Neutrophil (primary cell): Measurements from ENCODE around the gene SMIM5.
A peak's percentile ranks its signal among the peaks of the same experiment; 100 is the strongest.

ENCODE experiments used
- H3K27ac ChIP-seq: fragments of 200-600 bp; sonication (generic); 2 replicates; pipeline ENCODE4 v1.5.1; 2016; ENCODE audit warnings: mild to moderate bottlenecking, moderate library complexity
- H3K27me3 ChIP-seq: fragments of 200-600 bp; sonication (generic); 2 replicates; pipeline ENCODE4 v1.6.0; 2016; ENCODE audit warnings: mild to moderate bottlenecking
- H3K36me3 ChIP-seq: fragments of 200-600 bp; sonication (generic); 2 replicates; pipeline ENCODE4 v1.5.1; 2017
- H3K4me1 ChIP-seq, 2 experiments: fragments of 200-600 bp in 1 of 2; sonication (generic) in 1 of 2; 1 replicate in 1 of 2; 2 replicates in 1 of 2; pipeline versions ENCODE4 v1.5.1 to v1.6.1; 2013 to 2016; ENCODE audit warnings: low read depth in 1 of 2, low read length in 1 of 2, mild to moderate bottlenecking in 1 of 2, moderate library complexity in 1 of 2; ENCODE audit not compliant: control insufficient read depth in 1 of 2, insufficient read depth in 1 of 2
- H3K4me3 ChIP-seq, 2 experiments: fragments of 200-600 bp in 1 of 2; sonication (generic) in 1 of 2; 1 replicate in 1 of 2; 2 replicates in 1 of 2; pipeline ENCODE4 v1.5.1; 2013 to 2016; ENCODE audit warnings: low read depth in 1 of 2, low read length in 1 of 2, mild to moderate bottlenecking in 1 of 2, moderate library complexity in 1 of 2
- H3K9me3 ChIP-seq: fragments of 200-600 bp; sonication (generic); 2 replicates; pipeline ENCODE4 v1.5.1; 2016
- TF ChIP-seq, protein P1 (sequence below): fragments of 200-600 bp; sonication (generic); IDR thresholded peaks from 2 replicates; pipeline ENCODE4 v1.5.1; 2016; ENCODE audit warnings: antibody characterized with exemption

SMIM5 gene

GRCh38 chr17:75650874-75651273 is 17.6 kb downstream of the SMIM5 start:
- Histone ChIP-seq H3K4me3 (no peak overlapping the region), H3K36me3 (peaks cover 20% of the 10 kb centered on the region), H3K4me1 (peaks cover 40 to 42% of the 10 kb centered on the region in 2 experiments), H3K27me3 (no peaks in the 10 kb centered on the region), H3K27ac (no peak overlapping the region), H3K9me3 (no peaks in the 10 kb centered on the region)
- TF ChIP-seq, protein P1, sequence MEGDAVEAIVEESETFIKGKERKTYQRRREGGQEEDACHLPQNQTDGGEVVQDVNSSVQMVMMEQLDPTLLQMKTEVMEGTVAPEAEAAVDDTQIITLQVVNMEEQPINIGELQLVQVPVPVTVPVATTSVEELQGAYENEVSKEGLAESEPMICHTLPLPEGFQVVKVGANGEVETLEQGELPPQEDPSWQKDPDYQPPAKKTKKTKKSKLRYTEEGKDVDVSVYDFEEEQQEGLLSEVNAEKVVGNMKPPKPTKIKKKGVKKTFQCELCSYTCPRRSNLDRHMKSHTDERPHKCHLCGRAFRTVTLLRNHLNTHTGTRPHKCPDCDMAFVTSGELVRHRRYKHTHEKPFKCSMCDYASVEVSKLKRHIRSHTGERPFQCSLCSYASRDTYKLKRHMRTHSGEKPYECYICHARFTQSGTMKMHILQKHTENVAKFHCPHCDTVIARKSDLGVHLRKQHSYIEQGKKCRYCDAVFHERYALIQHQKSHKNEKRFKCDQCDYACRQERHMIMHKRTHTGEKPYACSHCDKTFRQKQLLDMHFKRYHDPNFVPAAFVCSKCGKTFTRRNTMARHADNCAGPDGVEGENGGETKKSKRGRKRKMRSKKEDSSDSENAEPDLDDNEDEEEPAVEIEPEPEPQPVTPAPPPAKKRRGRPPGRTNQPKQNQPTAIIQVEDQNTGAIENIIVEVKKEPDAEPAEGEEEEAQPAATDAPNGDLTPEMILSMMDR, result no peak

DNA sequence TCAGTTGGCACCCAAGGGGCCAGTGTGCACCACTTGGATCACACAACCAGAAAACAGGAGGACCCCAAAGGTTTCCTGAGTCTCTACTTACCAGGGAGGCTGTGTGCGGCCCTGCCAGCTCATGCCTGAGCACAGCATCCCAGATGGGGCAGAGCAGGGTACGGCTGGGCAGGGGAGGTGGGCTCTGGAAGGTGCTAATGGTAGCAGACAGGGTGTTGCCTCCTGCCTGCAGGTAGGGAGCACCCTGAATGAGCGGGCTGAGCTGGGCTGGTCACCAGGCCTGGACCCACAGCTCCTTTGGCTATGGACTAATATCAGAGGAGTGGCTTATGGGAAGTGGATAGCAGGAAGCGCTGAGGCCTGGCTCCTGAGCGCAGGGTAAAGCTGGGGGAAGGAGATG is 19.1 kb downstream of the SMIM5 start:
- no peaks in the 10 kb centered on the region for H3K9me3 ChIP-seq
- no peak overlapping the region for H3K27ac ChIP-seq
- TF ChIP-seq, protein P1, result no peak
- H3K36me3 ChIP-seq, result peaks cover 20% of the 10 kb centered on the region
- no peak overlapping the region for H3K4me3 ChIP-seq
- H3K27me3 ChIP-seq, result no peaks in the 10 kb centered on the region
- peaks cover 34 to 40% of the 10 kb centered on the region in 2 experiments for H3K4me1 ChIP-seq

GRCh38 chr17:75652934-75653549 is 19.8 kb downstream of the SMIM5 start:
- Histone ChIP-seq H3K27me3 (no peaks in the 10 kb centered on the region), H3K4me3 (no peak overlapping the region), H3K36me3 (peaks cover 22% of the 10 kb centered on the region), H3K27ac (peak overlapping the region; percentile 75), H3K4me1 (peaks cover 34 to 40% of the 10 kb centered on the region in 2 experiments), H3K9me3 (no peaks in the 10 kb centered on the region)
- TF ChIP-seq, protein P1, result peak; percentile 45

- H3K4me3 ChIP-seq, result peak overlapping the region; percentile 20 to 41
- peaks cover 33% of the 10 kb centered on the region for H3K36me3 ChIP-seq
- no peaks in the 10 kb centered on the region for H3K27me3 ChIP-seq
- no peaks in the 10 kb centered on the region for H3K9me3 ChIP-seq
- TF ChIP-seq, protein P1, result no peak
- H3K27ac ChIP-seq, result peak overlapping the region; percentile 75
- peaks cover 34 to 40% of the 10 kb centered on the region in 2 experiments for H3K4me1 ChIP-seq
These were observed 20.9 kb downstream of the SMIM5 start for GRCh38 chr17:75654176-75654575.

DNA sequence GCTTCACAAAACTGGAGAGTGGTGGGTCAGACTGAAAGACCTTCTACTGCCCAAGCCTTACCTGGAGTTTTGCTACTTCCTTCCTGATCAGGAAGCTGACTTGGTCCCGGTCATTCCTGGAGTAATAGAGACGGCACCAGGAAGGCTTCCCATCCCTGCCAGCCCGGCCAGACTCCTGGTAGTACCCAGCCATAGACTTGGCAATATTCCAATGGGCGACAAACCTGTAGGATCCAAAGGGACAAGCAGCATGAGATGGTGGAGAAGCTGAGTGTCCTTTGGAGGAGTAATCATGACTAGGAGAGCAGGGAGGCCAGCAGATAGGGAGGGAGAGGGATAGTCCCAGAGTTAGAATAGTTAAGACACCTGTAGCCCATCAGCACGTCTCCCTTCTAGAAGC is 25.0 kb downstream of the SMIM5 start:
- H3K27me3 ChIP-seq, result no peaks in the 10 kb centered on the region
- no peak overlapping the region for H3K4me3 ChIP-seq
- no peak overlapping the region for H3K27ac ChIP-seq
- TF ChIP-seq, protein P1, result no peak
- no peaks in the 10 kb centered on the region for H3K9me3 ChIP-seq
- peaks cover 26 to 27% of the 10 kb centered on the region in 2 experiments for H3K4me1 ChIP-seq
- H3K36me3 ChIP-seq, result peaks cover 51% of the 10 kb centered on the region
